Right hindlimb (tissue), 1 donor: ENCODE results near the gene CASK.
A peak's percentile ranks its signal among the peaks of the same experiment; 100 is the strongest.
"Not testable (repeated sequence)": the region's sequence is repeated elsewhere in the genome, so short reads cannot be mapped to it uniquely, and the experiment has no call there.

Source experiments
- DNase-seq: peaks from one replicate; pipeline ENCODE4 v3.0.0-alpha.2; 2018

CASK gene

GRCh38 chrX:41688156-41688555 lies 235.2 kb downstream of the CASK start:
- no peak for DNase-seq

GRCh38 chrX:41686788-41687187 lies 236.6 kb downstream of the CASK start:
- no peak for DNase-seq

GRCh38 chrX:41684940-41685339 lies 238.4 kb downstream of the CASK start:
- DNase-seq: no peak

- DNase-seq: no peak
Observed at GRCh38 chrX:41684138-41684537, 239.2 kb downstream of the CASK start.

- DNase-seq: no peak
Observed at GRCh38 chrX:41677183-41678060, 245.9 kb downstream of the CASK start.

- not testable (repeated sequence) for DNase-seq
Observed at GRCh38 chrX:41676361-41676760, 247.0 kb downstream of the CASK start.

- no peak for DNase-seq
Observed at GRCh38 chrX:41672643-41673042, 250.7 kb downstream of the CASK start.

GRCh38 chrX:41671082-41671481 lies 252.3 kb downstream of the CASK start:
- no peak for DNase-seq

GRCh38 chrX:41670112-41670511 lies 253.2 kb downstream of the CASK start:
- no peak for DNase-seq

GRCh38 chrX:41667631-41668030 lies 255.7 kb downstream of the CASK start:
- DNase-seq: no peak

- DNase-seq: no peak
Observed at GRCh38 chrX:41666251-41666650, 257.1 kb downstream of the CASK start.

- DNase-seq: peak; percentile 33
Observed at GRCh38 chrX:41665686-41666085, 257.7 kb downstream of the CASK start.

- DNase-seq: no peak
Observed at GRCh38 chrX:41664908-41665307, 258.4 kb downstream of the CASK start.

GRCh38 chrX:41664375-41664901 lies 258.9 kb downstream of the CASK start:
- DNase-seq: no peak

GRCh38 chrX:41661366-41662095 lies 261.8 kb downstream of the CASK start:
- DNase-seq: no peak

- DNase-seq: no peak
Observed at GRCh38 chrX:41655631-41656030, 267.7 kb downstream of the CASK start.

GRCh38 chrX:41655101-41655500 lies 268.3 kb downstream of the CASK start:
- DNase-seq: no peak

GRCh38 chrX:41653125-41653524 lies 270.2 kb downstream of the CASK start:
- no peak for DNase-seq

- DNase-seq: not testable (repeated sequence)
Observed at GRCh38 chrX:41646201-41646600, 277.2 kb downstream of the CASK start.

- DNase-seq: no peak
Observed at GRCh38 chrX:41634284-41634683, 289.1 kb downstream of the CASK start.

- no peak for DNase-seq
Observed at GRCh38 chrX:41630091-41630490, 293.3 kb downstream of the CASK start.

- DNase-seq: no peak
Observed at GRCh38 chrX:41629539-41629938, 293.8 kb downstream of the CASK start.

GRCh38 chrX:41621222-41621723 lies 302.1 kb downstream of the CASK start:
- no peak for DNase-seq

- no peak for DNase-seq
Observed at GRCh38 chrX:41619221-41619620, 304.1 kb downstream of the CASK start.
